Hepatocyte (in vitro differentiated cells): ENCODE data around the gene MSI2. TPM values are rescaled to one million over a fixed set of nuclear protein-coding genes. Genes with fewer than 3 reads are reported as not detected.

Experiments
- DNase-seq: peaks from one replicate; pipeline ENCODE4 v3.0.0-alpha.2; 2016; ENCODE audit warnings: low spot score
- H2AFZ ChIP-seq: fragments of 200-600 bp; sonication (generic); 2 replicates; pipeline ENCODE4 v1.6.0; 2016; ENCODE audit warnings: antibody characterized with exemption, mild to moderate bottlenecking
- H3K27ac ChIP-seq: fragments of 200-600 bp; sonication (generic); 2 replicates; pipeline ENCODE4 v1.5.1; 2016; ENCODE audit warnings: mild to moderate bottlenecking
- H3K27me3 ChIP-seq: fragments of 200-600 bp; sonication (generic); 2 replicates; pipeline ENCODE4 v1.6.1; 2016
- H3K36me3 ChIP-seq: fragments of 200-600 bp; sonication (generic); replicated peaks from 2 replicates; pipeline ENCODE4 v1.5.1; 2016; ENCODE audit warnings: low read depth; ENCODE audit not compliant: insufficient read depth
- H3K4me1 ChIP-seq: fragments of 200-600 bp; sonication (generic); 2 replicates; pipeline ENCODE4 v1.5.1; 2016; ENCODE audit warnings: mild to moderate bottlenecking, moderate library complexity; ENCODE audit not compliant: insufficient read depth
- H3K4me2 ChIP-seq: fragments of 200-600 bp; sonication (generic); 2 replicates; pipeline ENCODE4 v1.6.0; 2016
- H3K4me3 ChIP-seq: fragments of 200-600 bp; sonication (generic); 2 replicates; pipeline ENCODE4 v1.5.1; 2016; ENCODE audit warnings: mild to moderate bottlenecking
- H3K79me2 ChIP-seq: fragments of 200-600 bp; sonication (generic); 2 replicates; pipeline ENCODE4 v1.6.0; 2017; ENCODE audit warnings: mild to moderate bottlenecking
- H3K9me2 ChIP-seq: fragments of 200-600 bp; sonication (generic); replicated peaks from 2 replicates; pipeline ENCODE4 v1.6.0; 2017; ENCODE audit warnings: mild to moderate bottlenecking; ENCODE audit not compliant: insufficient read depth
- H3K9me3 ChIP-seq: fragments of 200-600 bp; sonication (generic); 2 replicates; pipeline ENCODE4 v1.5.1; 2016; ENCODE audit warnings: low read depth, mild to moderate bottlenecking
- H4K20me1 ChIP-seq: fragments of 200-600 bp; sonication (generic); 2 replicates; pipeline ENCODE4 v1.6.0; 2016; ENCODE audit warnings: mild to moderate bottlenecking; ENCODE audit not compliant: insufficient read depth, poor library complexity, severe bottlenecking
- CTCF ChIP-seq: fragments of 200-600 bp; sonication (generic); IDR thresholded peaks from 2 replicates; pipeline ENCODE4 v1.5.1; 2016; ENCODE audit warnings: antibody characterized with exemption, mild to moderate bottlenecking; ENCODE audit not compliant: poor library complexity
- EZH2 ChIP-seq: fragments of 200-600 bp; sonication (generic); IDR thresholded peaks from 2 replicates; pipeline ENCODE4 v1.6.1; 2016; ENCODE audit warnings: antibody characterized with exemption, mild to moderate bottlenecking, borderline replicate concordance
- EZH2phosphoT487 ChIP-seq: fragments of 200-600 bp; sonication (generic); IDR thresholded peaks from one replicate; pipeline ENCODE4 v1.6.1; 2018; ENCODE audit warnings: antibody characterized with exemption, mild to moderate bottlenecking, low read depth, moderate library complexity; ENCODE audit not compliant: unreplicated experiment, severe bottlenecking
- WGBS: methylation state at CpG from one replicate; pipeline ENCODE4 v1.1.6; 2016; ENCODE audit warnings: low lambda C conversion rate; ENCODE audit errors: missing lambda C conversion rate; 5-methylcytosine and 5-hydroxymethylcytosine counted together
- polyA plus RNA-seq: library from polyadenylated mRNA; unstranded; fragments of >200 nt; fragmentation: Nextera tagmentation; extraction: Ambion mirVana; gene quantifications from 2 replicates; pipeline ENCODE4 v1.2.1, GENCODE V29; 2016
- total RNA-seq: library from RNA; depleted of rRNA; stranded (reverse); fragments of >200 nt; gene quantifications from 2 replicates; pipeline ENCODE4 v1.2.3, GENCODE V29; 2014

Gene MSI2
- total and polyA plus RNA-seq, 2 experiments from 2014 or later, result 16.1 to 60.6 TPM

- Histone ChIP-seq H3K36me3 (no peaks in the 10 kb centered on the region), H2AFZ (no peak overlapping the region), H3K4me1 (no peaks in the 10 kb centered on the region), H3K9me2 (no peaks in the 10 kb centered on the region), H3K4me2 (no peak overlapping the region), H3K27me3 (no peaks in the 10 kb centered on the region), H3K4me3 (no peak overlapping the region), H4K20me1 (peaks cover 3% of the 10 kb centered on the region), H3K79me2 (peaks cover 54% of the 10 kb centered on the region), H3K9me3 (no peaks in the 10 kb centered on the region), H3K27ac (no peak overlapping the region)
- DNase-seq, result no peak
- WGBS, result 86% methylated on average over 9 of the region's 9 CpGs
- no peak for TF ChIP-seq EZH2phosphoT487
- TF ChIP-seq EZH2, result no peak
- no peak for TF ChIP-seq CTCF
Observed at GRCh38 chr17:57329380-57330214, 73.3 kb downstream of the MSI2 start.

- no peaks in the 10 kb centered on the region for H3K4me1 ChIP-seq
- no peak for TF ChIP-seq EZH2phosphoT487
- no peak for TF ChIP-seq EZH2
- TF ChIP-seq CTCF, result no peak
- no peaks in the 10 kb centered on the region for H3K36me3 ChIP-seq
- H3K79me2 ChIP-seq, result peaks cover 62% of the 10 kb centered on the region
- no peak overlapping the region for H2AFZ ChIP-seq
- H4K20me1 ChIP-seq, result peaks cover 3% of the 10 kb centered on the region
- H3K4me3 ChIP-seq, result no peak overlapping the region
- DNase-seq, result no peak
- H3K9me3 ChIP-seq, result no peaks in the 10 kb centered on the region
- H3K27ac ChIP-seq, result no peak overlapping the region
- H3K4me2 ChIP-seq, result no peak overlapping the region
- no peaks in the 10 kb centered on the region for H3K27me3 ChIP-seq
- WGBS, result 97% methylated on average over 6 of the region's 6 CpGs
- H3K9me2 ChIP-seq, result no peaks in the 10 kb centered on the region
Observed at GRCh38 chr17:57330587-57330986, 74.3 kb downstream of the MSI2 start.

GRCh38 chr17:57331423-57331822 is 75.1 kb downstream of the MSI2 start:
- H3K27ac ChIP-seq, result no peak overlapping the region
- TF ChIP-seq EZH2phosphoT487 (no peak), EZH2 (no peak), CTCF (no peak)
- no peaks in the 10 kb centered on the region for H3K9me3 ChIP-seq
- H3K4me3 ChIP-seq, result no peak overlapping the region
- peaks cover 70% of the 10 kb centered on the region for H3K79me2 ChIP-seq
- 94% methylated on average over 9 of the region's 9 CpGs for WGBS
- no peaks in the 10 kb centered on the region for H3K4me1 ChIP-seq
- peaks cover 3% of the 10 kb centered on the region for H4K20me1 ChIP-seq
- DNase-seq, result no peak
- no peaks in the 10 kb centered on the region for H3K9me2 ChIP-seq
- no peak overlapping the region for H3K4me2 ChIP-seq
- no peaks in the 10 kb centered on the region for H3K27me3 ChIP-seq
- no peak overlapping the region for H2AFZ ChIP-seq
- H3K36me3 ChIP-seq, result no peaks in the 10 kb centered on the region
